Fibroblast of the conjunctiva (primary cell): ENCODE data around the gene BIRC6.
"Not testable (repeated sequence)": the region's sequence is repeated elsewhere in the genome, so short reads cannot be mapped to it uniquely, and the experiment has no call there.

ENCODE experiments used
- DNase-seq: peaks from one replicate; pipeline ENCODE4 v3.0.0-alpha.2; 2010; ENCODE audit warnings: low read depth

BIRC6 gene

DNA sequence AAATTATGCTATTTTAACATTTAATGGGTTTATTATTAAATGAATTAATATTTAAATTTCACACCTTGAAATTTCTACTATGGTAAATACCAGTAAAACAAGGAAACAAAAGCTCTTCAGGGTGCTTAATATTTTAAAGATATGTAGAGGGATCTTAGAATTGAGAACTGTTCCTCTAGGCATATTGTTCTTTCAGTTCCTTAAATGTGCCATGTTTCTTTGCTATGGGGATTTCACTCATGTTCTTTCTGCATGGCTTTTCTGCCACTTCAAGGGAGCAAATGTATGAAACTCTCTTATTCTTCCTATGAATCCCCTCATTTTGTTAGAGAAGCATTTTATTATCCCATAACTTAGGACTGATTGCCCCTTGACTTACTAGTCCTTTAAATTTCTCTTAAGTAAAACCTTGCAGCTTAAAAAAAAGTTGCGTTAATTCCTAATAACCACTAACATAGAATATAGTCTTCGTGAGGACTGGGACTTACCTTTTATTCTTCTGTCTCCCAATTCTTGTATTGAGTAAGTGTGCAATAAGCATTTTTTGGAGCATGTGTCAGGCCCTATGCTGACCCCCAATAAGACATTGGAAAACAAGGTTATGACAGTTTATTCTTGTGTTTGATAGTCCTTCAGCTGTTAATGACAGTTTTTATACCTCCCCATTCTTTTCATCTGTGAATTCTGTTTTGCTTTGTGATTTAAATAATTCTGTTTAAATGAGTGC lies 95.7 kb downstream of the BIRC6 start:
- DNase-seq: no peak

DNA sequence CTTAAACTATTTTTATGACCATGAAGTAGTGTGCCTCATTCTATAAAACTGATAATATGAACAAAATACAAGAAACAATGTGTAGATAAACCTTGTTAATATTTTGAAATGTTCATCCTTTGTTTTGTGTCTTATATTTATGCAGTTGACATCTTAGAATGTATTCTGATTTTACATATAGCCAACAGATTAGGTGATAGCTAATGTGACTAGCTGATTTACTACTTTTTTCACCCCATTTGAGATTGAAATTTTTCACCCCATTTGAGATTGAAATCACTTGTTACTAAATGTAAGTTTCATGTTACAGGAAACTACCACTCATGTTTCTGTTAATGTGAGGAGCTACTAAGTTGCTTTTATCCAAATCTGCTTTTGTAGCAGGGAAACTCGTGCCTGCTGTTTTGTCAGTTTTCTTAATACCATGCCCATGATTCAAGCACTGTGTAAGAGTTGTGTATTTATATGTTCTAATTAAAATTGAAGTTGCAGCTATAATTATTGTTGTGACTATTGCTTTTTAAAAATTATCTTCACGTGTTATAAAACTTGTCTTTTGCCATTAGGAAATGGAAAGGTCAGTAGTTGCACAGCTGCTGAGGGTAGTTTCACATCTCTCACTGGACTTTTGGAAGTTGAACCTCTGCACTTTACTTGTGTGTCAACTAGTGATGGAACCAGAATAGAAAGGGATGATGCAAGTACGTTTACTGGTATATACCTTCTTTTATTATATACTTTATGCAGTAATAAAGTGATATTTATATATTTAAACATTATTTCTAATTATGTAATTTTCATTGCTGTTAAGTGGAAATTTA lies 96.6 kb downstream of the BIRC6 start:
- no peak for DNase-seq

DNA sequence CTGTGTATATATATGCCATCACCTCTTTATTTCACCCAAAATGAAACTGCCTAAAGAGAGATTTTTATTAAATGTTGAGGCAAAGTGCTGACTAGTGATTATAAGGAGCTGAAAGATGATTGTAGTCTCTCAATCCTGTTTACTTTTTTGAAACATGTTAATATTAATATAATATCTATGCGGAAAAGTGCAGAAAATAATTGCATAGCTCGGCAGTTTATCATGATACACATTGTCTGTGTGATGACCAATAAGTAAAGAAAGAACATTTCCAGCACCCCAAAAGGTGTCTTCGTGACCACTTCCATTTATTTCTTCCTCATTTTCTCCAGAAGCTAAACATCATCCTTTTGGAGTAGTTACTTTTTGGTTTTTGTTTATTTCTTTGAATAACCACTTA lies 99.0 kb downstream of the BIRC6 start:
- no peak for DNase-seq

DNA sequence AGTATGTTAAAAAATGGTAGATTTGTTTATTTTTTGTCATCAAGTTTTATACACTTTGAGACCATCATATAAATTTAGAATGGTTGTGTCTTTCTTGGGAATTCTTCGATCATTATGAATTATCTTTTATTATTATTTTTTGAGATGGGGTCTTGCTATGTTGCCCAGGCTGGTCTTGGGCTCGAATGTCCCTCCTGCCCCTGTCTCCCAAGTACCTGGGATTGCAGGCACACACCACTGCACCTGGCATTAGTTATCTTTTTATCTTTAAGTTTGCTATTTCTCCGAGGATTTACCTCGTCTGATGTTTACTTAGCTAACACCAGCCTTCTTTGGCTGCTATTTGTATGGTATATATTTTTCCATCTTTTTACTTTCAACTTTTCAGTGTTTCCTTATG lies 100.0 kb downstream of the BIRC6 start:
- no peak for DNase-seq

DNA sequence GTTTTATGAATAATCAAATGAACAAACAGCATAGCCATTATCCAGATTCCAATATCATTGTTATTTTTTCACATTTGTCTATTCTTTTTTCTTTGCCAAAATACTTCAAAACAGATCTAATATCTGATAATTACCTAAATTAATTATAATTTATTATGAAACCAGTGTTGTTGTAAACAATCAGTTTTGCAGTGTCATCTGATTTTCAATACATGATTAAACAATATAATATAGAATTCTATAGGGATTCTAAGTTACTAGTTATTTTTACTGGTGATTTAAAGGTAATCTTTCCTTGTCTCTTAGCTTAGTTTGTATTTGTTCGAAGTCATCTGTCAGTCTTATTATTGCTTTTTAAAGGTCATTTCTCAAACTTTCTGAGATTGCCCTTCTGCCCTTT lies 101.0 kb downstream of the BIRC6 start:
- DNase-seq: no peak

DNA sequence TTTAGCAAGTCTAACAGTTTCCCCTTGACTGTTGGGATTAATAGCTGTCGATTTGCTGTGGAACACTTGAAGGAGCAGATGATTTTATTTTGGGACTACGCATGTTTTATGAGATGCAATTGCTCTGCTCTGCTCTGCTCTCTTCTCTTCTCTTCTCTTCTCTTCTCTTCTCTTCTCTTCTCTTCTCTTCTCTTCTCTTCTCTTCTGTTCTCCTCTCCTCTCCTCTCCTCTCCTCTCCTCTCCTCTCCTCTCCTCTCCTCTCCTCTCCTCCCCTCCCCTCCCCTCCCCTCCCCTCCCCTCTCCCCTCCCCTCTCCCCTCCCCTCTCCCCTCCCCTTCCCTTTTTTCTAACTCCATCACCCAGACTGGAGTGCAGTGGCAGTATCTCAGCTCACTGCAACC lies 104.0 kb downstream of the BIRC6 start:
- not testable (repeated sequence) for DNase-seq

DNA sequence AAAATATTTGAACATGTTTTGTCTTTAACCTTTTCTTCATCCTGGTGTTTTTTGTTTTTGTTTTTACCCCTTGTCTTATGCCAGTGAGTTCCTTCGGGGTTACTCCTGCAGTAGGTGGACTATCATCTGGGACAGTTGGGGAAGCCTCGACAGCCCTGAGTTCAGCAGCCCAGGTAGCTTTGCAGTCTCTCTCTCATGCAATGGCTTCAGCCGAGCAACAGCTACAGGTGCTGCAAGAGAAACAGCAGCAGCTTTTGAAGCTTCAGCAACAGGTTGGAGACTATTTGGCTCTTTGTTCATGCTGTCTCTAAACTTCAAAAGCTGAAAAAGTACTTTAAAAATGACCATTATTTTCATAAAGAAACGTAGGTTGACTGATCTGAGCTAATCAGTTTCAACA lies 106.3 kb downstream of the BIRC6 start:
- no peak for DNase-seq

DNA sequence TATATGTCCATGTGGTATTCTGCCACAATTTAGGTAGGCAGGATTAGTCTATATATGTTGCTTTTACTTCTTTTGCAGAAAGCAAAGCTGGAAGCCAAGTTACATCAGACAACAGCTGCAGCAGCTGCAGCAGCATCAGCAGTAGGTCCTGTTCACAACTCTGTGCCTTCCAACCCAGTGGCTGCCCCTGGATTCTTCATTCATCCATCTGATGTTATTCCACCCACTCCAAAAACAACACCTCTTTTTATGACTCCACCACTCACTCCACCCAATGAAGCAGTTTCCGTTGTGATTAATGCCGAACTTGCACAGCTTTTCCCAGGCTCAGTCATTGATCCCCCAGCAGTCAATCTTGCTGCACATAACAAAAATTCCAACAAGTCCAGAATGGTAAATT lies 107.6 kb downstream of the BIRC6 start:
- no peak for DNase-seq

DNA sequence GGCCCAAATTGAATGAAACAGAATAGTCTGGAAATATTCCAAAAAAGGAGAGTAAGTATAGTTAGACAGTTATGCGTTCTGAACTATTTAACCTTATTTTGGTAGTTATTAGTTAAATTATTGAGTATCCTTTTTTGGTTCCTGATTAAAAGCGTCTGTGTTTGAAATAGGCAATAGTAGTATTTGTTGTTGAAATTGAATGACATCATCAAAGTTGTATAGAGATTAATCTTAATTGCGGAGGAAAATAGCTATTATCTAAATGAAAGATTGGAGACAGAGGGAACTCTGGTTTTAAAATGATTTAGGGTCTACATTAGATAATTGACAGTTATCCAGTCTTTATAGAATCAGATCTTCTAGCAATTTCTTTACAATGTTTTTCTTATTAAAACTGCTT lies 115.8 kb downstream of the BIRC6 start:
- DNase-seq: no peak

DNA sequence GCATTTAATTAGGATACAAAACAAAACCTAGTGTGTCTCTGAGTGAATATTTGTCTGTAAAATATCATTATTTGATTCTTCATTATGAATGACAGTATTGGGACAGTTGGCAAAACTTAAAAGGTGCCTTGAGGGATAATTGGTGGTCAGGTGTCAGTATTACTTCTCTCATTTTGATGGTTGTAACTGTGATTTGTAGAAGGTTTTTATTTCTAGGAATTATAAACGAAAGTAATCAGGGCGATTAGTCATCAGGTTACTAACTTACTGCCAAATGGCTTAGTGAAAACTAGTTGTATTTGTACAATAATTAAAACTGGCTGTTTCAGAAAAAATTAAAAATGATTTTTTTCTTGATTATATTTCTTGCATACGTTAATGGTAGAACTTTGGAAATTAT lies 117.6 kb downstream of the BIRC6 start:
- DNase-seq: no peak

DNA sequence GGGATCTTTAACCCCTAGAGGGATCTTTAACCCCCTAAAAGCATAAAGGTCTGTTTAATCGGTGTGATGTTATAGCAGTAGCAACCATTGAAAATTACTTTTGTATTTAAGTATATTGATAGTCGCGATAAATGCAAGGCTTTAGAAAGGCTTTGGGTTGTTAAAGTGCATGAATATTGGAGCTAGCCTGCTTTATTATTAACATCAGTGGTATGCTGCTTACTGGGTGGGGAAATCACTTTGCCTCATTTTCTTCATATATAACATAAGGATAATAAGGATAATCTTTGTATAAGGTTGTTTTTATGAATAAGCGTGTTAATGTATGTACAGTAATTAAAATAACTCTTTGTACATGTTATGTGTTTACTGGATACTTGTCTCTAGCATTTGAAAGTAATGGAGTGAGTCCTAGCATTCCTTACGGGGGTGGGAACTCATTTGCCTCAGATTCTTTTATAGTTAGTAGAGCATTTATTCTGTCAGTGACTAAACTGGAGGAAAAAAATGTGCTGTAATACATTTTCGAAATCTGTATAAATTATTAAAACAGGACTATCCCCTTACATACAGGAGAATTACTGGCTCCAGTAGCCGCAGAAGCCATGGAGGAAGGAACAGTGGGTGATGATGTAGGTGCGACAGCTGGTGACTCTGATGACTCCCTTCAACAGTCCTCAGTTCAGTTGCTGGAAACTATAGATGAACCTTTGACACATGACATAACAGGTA lies 122.2 kb downstream of the BIRC6 start:
- no peak for DNase-seq

DNA sequence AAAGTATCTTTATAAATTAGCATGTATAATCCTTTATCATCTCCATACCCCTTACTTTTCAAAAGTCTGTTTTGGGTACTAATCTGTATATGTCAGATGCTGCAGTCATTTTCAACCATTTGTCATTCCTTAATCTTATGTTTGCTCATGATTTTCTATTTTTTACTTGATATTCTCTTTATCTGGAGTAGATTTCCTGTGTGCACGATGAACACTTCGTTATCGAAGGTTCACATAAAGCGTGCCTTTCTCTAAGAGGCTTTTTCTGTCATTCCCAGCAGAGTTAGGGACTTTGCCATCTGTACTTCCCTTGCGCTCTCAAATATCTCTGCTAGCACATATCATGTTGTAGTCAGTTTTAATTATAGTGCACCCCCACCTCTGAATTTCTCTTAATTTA lies 123.2 kb downstream of the BIRC6 start:
- DNase-seq: no peak

DNA sequence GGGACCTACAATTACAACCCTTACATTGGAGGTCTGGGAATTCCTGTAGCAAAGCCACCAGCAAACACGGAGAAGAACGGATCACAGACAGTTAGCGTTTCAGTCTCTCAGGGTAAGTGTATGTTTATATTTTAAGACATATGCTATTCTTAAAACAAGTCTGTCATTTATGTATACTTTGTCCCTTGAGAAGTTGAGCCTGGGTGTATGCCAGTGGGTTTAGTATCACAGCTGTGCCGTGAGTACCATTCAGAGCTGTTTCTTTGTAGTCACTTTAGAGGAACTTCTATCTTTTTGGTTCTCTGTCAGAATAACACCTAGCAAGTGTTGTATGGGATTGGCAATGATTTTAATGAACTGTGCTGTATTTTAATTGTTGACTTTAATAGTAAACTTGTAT lies 125.6 kb downstream of the BIRC6 start:
- no peak for DNase-seq

DNA sequence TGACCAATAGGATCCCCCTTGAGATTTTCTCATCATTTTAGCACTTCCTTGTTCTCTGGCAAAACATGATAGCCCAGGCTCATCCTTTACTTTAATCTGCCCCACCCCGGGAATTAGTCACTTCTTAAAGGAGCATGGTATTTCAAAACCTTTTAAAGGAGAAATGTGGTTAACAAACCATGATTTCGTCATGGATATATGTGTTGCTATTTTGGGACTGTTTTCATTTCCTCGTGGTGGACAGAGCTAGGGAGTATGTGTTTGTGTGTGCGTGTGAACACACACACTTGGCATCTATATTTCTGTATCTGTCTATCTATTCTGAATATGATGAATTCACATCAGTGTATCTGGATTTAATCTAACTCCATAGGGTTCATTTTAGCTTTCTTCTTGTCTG lies 128.1 kb downstream of the BIRC6 start:
- peak; percentile 91 for DNase-seq

DNA sequence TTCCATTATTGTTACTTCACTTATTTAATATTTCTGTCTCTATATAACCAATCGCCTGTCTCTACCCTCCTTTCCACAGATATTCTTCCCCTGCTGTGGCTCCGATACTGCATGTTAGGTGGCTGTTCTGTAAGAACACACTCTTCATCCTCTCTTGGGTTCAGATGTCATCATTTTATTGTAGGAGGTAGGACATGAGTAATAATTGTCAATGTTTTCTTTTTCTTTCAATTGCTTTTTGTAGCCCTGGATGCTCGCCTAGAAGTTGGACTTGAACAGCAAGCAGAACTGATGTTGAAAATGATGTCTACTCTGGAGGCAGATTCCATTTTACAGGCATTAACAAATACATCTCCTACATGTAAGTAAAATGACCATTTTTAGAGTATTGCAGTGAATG lies 128.6 kb downstream of the BIRC6 start:
- peak; percentile 55 for DNase-seq

DNA sequence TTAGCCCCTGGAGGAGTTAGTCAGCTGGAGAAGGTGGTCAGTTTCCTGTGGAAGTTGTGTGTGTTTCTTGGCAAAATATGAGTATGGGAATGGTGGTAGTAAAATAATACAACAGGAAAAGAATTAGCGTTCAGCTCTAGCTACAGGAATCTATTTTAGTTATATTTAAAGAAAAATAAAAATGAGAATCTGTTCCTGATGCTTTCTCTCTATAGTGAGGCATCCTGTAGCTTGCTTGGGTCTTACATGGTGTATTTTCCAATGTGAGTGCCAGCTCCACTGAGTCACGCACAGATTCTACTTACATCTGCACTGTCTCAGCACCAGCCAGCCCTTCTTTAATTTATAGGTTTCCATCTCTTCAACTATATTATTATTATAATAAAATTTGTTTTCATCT lies 132.2 kb downstream of the BIRC6 start:
- no peak for DNase-seq

DNA sequence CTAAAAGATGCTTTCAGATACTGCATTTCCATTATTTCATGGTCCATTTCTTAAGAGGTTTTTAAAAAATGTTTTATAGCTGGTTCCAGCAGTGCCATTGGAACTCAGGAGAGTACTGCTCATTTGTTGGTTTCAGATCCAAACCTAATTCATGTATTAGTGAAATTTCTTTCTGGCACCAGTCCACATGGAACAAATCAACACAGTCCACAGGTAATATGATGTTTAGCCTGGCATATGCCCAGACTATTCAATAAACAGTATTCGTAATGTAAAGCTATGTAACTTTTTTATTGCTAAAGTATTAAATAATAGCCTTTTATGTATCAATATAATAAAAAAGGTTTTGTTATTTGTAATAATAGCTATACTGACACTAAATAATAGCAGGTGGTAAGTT lies 134.5 kb downstream of the BIRC6 start:
- no peak for DNase-seq

DNA sequence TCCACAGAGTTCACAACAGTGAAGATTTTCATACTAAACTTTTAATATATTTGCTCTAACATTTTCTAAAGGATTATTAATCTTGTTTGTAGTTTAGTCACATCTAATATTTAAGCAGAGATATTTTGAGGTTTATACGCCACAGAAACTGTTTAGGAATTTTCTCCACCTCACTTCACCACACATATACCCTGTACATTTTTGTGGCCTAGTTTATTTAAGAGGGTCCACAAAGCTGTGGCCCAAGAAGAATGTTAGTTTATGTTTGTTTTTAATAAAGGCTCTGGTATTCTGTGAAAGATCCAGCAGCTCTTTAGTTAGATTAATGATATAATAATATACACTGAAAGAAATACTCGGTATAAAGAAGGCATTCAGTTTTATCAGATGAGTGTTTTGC lies 138.3 kb downstream of the BIRC6 start:
- DNase-seq: no peak

DNA sequence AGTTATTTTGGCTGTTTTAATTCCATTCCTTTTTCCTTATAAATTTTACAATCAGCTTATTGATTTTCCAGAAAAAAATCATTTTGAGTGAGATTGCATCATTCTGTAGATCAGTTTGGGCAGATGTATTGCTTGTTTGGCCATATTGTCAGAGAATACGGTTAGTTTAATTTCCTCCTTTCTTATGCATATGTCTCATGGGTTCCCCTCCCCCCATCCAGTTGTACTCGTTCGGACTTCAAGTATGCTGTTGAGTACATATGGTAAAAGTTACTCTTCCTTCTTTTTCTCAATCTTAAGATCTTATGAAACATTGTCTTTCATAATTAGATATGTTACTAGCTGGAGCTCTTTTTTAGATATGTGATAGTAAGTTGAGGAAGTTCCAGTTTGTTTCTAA lies 139.8 kb downstream of the BIRC6 start:
- DNase-seq: no peak

DNA sequence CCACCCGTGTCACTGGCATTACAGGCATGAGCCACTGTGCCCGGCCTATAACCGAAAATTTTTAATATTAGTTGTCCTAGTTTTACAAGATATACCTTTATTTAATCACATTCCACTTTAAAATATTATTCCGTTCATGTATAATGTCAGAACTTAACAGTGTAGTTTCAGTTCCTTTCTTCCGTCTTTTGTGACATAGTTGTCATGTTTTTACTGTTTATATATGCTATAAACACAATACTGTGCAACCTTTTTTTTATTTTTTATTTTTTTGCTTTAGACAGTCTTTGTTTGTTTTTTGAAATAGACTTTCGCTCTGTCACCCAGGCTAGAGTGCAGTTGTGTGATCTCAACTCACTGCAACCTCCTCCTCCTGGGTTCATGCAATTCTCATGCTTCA lies 141.5 kb downstream of the BIRC6 start:
- no peak for DNase-seq

DNA sequence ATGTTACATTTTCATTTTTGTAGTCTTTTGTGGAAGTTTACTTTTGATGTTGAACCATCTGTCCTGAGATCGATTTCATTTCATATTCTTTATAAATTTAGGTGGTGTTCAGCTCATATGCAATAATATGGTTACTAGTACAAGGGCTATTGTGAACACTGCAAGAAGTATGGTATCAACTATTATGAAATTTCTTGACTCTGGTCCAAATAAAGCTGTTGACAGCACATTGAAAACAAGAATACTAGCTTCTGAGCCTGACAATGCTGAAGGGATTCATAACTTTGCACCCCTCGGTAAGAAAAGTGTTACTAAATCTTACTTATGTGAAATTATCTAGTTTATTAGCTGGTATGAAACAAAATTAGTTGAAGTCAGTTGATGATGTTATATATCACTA lies 146.1 kb downstream of the BIRC6 start:
- DNase-seq: no peak

DNA sequence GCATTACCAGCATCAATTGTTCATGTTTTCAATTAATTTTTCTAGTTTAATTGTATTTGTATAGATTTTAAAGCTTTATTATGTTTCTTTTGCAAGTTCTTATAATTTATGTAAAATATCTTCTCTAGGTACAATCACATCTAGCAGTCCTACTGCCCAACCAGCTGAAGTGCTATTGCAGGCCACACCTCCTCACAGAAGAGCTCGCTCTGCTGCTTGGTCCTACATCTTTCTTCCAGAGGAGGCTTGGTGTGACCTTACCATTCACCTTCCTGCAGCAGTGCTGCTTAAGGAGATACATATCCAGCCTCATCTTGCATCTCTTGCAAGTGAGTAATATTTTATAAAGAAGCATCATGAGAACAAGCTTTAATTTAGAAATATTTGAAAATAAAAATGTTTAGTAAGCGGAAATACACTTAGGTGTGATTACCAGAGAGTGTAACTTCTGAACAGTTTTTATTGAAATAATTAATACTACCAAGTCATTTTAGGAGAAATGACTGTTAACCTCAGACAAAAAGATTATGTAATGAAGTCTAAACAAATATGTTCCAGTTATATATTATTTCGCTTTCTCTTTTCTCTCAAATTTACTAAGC lies 148.2 kb downstream of the BIRC6 start:
- DNase-seq: no peak

DNA sequence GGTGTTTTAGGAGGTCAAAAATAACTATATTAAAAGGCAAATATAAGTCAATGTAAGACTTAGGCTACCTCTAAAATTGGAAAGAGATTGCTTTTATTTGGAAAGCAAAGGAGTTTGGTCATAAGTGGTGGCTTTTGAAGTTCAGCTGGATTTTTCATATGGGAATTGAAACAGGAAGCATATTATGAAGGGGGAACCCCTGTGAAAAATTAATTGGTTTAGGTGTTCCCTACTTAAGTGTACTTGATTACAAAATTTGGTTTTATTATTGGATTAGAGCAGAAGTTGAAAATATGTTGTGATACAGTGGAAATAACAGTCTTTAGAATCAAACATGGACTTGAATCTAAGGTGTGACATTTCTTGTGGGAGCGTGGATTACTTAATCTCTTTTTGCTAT lies 149.6 kb downstream of the BIRC6 start:
- DNase-seq: no peak
